Measurements from ENCODE around the gene RBM38.

DNA sequence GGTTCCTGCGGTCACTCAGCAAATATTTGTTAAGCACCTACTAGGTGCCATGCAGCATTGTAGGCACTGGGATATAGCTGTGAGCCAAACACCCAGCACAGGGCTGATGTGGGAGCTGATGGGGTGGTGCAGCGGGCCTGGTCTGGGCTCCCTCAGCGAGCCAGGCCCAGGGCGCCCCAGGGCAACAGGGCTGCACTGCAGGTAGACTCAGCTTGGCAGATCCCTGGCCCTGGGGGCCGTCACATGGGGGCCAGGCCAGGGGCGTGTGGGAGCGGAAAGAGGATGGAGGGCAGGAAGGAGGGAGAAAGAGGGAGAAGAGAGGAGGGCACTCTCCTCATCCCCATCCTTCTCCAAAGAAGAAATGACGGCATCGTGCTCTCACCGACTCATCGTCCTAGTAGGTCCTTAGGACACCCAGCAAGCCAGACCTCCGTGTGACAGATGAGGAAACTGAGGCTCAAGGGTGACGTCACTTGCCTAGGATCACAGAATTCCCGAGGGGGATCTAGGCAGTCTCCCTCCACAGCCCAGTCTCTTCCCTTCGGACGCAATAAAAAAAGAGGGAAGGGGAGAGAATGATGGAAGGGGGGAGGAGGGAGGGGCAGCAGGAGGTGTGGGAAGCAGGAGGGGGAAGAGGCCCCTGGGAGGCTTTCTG is 53.3 kb downstream of the RBM38 start:
- TF ChIP-seq, protein P1, sequence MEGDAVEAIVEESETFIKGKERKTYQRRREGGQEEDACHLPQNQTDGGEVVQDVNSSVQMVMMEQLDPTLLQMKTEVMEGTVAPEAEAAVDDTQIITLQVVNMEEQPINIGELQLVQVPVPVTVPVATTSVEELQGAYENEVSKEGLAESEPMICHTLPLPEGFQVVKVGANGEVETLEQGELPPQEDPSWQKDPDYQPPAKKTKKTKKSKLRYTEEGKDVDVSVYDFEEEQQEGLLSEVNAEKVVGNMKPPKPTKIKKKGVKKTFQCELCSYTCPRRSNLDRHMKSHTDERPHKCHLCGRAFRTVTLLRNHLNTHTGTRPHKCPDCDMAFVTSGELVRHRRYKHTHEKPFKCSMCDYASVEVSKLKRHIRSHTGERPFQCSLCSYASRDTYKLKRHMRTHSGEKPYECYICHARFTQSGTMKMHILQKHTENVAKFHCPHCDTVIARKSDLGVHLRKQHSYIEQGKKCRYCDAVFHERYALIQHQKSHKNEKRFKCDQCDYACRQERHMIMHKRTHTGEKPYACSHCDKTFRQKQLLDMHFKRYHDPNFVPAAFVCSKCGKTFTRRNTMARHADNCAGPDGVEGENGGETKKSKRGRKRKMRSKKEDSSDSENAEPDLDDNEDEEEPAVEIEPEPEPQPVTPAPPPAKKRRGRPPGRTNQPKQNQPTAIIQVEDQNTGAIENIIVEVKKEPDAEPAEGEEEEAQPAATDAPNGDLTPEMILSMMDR (conservative IDR thresholded peaks at IDR 0.05; ENCODE audit: low read depth, low read length), result no peak
- TF ChIP-seq BHLHE40 (IDR thresholded peaks at IDR 0.05; ENCODE audit: low read depth, low read length) (no peak), SMC3 (IDR thresholded peaks at IDR 0.05; ENCODE audit: low read depth, low read length) (no peak), POLR2A (IDR thresholded peaks at IDR 0.05; ENCODE audit: low read depth, low read length) (no peak), RFX5 (IDR thresholded peaks at IDR 0.05; ENCODE audit: low read depth, low read length) (no peak), MAFK (IDR thresholded peaks at IDR 0.05; ENCODE audit: low read depth, low read length) (no peak), RCOR1 (IDR thresholded peaks at IDR 0.05; ENCODE audit: insufficient replicate concordance, low read length) (no peak), MXI1 (IDR thresholded peaks at IDR 0.05; ENCODE audit: borderline replicate concordance, low read depth, low read length) (no peak), RAD21 (IDR thresholded peaks at IDR 0.05; ENCODE audit: low read length) (no peak), CEBPB (IDR thresholded peaks at IDR 0.05; ENCODE audit: low read depth, low read length) (no peak), MAZ (IDR thresholded peaks at IDR 0.05; ENCODE audit: borderline replicate concordance, low read depth, low read length) (no peak), FOS (IDR thresholded peaks at IDR 0.05; ENCODE audit: low read depth, low read length) (no peak)
- TF ChIP-seq, protein P2, sequence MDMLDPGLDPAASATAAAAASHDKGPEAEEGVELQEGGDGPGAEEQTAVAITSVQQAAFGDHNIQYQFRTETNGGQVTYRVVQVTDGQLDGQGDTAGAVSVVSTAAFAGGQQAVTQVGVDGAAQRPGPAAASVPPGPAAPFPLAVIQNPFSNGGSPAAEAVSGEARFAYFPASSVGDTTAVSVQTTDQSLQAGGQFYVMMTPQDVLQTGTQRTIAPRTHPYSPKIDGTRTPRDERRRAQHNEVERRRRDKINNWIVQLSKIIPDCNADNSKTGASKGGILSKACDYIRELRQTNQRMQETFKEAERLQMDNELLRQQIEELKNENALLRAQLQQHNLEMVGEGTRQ (IDR thresholded peaks at IDR 0.05; ENCODE audit: low read depth, low read length), result no peak
- TF ChIP-seq, protein P3, sequence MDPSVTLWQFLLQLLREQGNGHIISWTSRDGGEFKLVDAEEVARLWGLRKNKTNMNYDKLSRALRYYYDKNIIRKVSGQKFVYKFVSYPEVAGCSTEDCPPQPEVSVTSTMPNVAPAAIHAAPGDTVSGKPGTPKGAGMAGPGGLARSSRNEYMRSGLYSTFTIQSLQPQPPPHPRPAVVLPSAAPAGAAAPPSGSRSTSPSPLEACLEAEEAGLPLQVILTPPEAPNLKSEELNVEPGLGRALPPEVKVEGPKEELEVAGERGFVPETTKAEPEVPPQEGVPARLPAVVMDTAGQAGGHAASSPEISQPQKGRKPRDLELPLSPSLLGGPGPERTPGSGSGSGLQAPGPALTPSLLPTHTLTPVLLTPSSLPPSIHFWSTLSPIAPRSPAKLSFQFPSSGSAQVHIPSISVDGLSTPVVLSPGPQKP (IDR thresholded peaks at IDR 0.05; ENCODE audit: borderline replicate concordance, low read depth, low read length), result no peak

Data from IMR-90 (cell line).